Measurements from ENCODE around the gene SMARCC1.
"Not testable (repeated sequence)": the region's sequence is repeated elsewhere in the genome, so short reads cannot be mapped to it uniquely, and the experiment has no call there.

SMARCC1 gene

GRCh38 chr3:47766186-47766585 is 15.5 kb downstream of the SMARCC1 start:
- no peak for DNase-seq

DNA sequence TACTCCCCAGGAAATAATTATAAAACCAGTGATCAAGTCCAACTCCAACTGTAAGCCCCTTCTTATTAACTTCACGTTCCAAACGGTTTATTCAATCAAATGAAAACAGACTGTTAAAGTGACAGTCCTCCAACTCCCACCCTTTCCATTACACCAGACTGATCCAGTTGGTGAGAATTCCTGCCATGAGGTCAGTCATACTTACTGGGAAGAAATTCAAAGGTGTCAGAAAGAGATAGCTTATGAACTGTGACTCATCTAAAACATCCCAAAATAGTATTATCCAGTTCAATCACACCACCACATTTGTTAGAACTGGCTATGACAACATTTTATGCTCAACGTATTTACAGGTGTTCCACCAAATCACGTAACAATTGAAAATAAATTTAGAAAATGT is 19.5 kb downstream of the SMARCC1 start:
- no peak for DNase-seq

GRCh38 chr3:47761046-47761445 is 20.6 kb downstream of the SMARCC1 start:
- no peak for DNase-seq

- not testable (repeated sequence) for DNase-seq
Observed at GRCh38 chr3:47760207-47760606, 21.5 kb downstream of the SMARCC1 start.

DNA sequence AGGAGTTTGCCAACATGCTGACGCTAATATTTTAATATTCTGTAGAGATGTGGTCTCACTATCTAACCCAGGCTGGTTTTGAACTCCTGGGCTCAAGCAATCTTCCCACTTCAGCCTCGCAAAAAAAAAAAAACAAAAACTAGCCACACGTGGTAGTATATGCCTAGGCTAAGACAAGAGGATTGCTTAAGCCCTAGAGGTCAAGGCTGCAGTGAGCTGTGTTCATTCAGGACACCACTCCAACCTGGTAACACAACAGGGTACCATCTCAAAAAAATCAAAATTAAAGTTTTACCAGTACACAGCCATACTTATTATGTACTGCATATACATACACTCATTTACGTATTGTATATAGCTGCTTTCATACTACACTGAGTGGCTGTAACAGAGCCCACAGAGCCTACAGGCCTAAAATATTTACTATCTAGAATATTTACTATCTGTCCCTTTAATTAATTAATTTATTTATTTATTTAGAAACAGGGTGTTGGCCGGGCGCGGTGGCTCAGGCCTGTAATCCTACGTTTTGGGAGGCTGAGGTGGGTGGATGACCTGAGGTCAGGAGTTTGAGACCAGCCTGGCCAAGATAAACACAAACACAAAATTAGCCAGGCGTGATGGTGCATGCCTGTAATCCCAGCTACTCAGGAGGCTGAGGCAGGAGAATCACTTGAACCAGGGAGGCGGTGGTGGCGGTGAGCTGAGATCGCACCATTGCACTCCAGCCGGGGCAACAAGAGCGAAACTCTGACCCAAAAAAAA is 23.2 kb downstream of the SMARCC1 start:
- no peak for DNase-seq

DNA sequence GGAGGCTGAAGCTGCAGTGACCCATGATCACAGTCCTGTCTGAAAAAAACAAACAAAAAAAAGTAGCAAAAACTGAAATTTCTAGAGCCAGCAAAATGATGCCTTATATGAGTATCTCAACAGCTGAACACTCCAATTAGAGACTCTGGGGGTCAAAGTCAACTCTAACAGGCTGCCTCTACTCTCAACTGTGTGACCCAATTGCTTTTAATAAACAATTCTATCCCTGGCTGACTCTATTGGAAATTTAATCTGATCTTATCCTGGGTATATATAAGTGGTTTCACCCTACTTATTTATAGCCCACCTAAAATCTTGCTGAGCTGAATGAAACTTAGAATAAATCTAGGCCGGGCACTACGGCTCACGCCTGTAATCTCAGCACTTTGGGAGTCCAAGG is 29.0 kb downstream of the SMARCC1 start:
- DNase-seq: no peak

GRCh38 chr3:47750811-47751354 is 30.8 kb downstream of the SMARCC1 start:
- DNase-seq: not testable (repeated sequence)

DNA sequence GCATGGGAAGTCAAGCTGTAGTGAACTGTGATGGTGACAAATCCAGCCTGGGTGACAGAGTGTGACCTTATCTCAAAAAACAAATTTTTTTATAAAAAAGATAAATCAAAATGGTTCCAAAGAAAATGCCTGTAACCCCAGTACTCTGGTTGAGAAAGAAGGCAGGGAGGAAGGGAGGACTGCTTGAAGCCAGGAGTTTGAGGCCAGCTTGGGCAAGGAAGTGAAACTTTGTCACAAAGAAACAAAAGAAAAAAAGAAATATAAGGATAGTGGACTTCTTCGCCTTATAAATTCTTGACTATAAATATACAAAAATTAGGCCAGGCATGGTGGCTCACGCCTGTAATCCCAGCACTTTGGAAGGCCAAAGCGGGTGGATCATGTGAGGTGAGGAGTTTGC is 34.1 kb downstream of the SMARCC1 start:
- no peak for DNase-seq

- no peak for DNase-seq
Observed at GRCh38 chr3:47746264-47746663, 35.4 kb downstream of the SMARCC1 start.

GRCh38 chr3:47743855-47744254 is 37.8 kb downstream of the SMARCC1 start:
- no peak for DNase-seq

- DNase-seq: not testable (repeated sequence)
Observed at GRCh38 chr3:47743352-47743751, 38.3 kb downstream of the SMARCC1 start.

- no peak for DNase-seq
Observed at GRCh38 chr3:47741925-47742324, 39.8 kb downstream of the SMARCC1 start.

- no peak for DNase-seq
Observed at GRCh38 chr3:47732143-47732542, 49.5 kb downstream of the SMARCC1 start.

DNA sequence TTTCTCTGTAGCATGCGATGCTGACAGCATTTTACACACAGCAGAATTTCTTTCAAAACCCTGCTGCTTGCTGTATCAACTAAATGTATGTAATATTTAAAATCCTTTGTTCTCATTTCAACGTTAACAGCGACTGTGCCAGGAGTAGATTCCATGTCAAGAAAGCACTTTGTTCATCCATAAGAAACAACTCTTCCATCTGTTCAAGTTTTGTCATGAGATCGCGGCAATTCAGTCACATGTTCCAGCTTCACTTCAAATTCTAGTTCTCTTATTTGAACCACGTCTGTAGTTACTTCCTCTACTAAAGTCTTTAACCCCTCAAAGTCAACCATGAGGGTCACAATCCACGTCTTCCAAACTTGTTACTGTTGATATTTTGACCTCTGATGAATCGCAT is 50.6 kb downstream of the SMARCC1 start:
- no peak for DNase-seq

DNA sequence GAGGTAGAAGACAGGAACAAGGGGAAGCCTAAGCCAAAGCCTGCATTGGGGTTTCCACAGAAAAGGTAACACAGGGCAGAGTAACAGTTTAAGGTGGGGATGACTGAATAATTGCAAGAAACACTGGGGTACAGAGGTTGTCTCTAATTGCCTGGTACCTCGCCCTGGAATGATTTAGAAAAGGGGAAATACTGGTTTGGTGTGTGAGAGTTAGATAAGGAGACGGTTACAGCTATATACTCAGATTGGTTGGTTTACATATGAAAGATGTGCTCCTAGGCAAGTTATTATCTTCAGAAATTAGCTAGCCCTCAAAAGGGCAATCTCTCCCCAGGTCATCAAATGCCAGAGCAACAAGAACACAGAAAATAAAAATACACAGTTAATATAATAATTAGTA is 58.8 kb downstream of the SMARCC1 start:
- no peak for DNase-seq

DNA sequence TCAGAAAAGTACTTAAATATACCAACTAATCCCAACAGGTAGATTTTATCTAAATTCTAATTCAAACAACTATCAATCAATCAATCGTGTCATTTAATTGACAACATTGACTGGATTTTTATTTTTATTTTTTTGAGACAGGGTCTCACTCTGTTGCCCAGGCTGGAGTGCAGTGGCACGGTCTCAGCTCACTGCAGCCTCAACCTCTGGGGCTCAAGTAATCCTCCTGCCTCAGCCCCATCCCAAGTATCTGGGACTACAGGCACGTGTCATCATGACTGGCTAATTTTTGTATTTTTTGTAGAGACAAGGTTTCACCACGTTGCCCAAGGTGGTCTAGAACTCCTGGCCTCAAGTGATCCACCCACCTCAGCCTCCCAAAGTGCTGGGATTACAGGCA is 64.2 kb downstream of the SMARCC1 start:
- not testable (repeated sequence) for DNase-seq

- no peak for DNase-seq
Observed at GRCh38 chr3:47716656-47717055, 65.0 kb downstream of the SMARCC1 start.

GRCh38 chr3:47715928-47716327 is 65.8 kb downstream of the SMARCC1 start:
- DNase-seq: no peak

- no peak for DNase-seq
Observed at GRCh38 chr3:47714606-47715005, 67.1 kb downstream of the SMARCC1 start.

DNA sequence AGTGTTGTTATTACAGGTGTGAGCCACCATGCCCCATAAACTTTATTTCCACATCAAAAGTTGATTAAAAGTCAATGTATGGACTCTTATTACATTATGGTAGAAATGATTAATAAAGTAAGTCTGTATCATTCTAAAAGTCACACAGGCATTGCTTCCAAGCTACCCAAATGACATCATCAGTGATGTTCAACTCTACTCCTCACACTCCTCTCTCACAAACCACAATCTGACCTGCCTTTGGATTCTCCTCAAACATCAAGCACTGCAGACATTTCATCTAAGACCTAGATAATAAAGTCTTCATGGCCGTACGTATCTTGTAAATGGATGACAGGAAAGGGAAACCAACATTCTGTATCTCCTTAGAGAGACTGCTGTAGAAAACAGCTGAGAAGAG is 68.0 kb downstream of the SMARCC1 start:
- peak; percentile 10 for DNase-seq

DNA sequence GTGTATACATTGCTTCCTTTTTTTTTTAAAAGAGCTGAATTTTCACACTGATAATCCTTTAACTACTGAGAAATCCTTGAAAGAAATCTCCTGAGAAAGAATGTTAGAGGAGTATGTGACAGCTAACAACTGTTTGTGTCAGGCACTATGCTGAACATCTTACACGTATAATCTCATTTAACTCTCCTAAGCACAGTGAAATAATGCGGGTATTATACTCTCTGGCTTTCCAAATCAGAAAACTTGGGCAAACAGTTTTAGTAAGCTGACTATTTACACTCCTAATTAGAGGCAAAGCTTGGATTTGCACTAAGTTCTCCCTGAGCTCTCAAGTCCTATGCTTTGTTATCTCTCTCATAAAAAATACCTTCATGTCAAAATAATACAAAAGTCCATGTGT is 69.3 kb downstream of the SMARCC1 start:
- no peak for DNase-seq

DNA sequence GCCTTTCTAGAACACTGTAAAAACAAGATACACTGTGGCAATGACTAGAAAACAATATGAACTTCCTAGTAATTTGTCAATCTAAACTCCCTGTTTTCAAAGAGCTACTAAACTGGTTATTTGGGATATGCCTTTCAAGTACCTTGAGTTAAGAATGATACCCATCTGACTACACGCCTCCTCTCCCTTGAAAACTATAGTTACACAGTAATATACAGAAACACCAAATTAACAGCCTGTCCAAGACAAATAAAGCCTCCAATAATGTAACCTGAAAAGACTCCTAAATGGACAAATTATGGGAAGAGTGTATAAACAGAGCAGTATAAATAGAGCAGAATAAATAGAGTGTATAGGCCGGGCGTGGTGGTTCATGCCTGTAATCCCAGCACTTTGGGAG is 70.1 kb downstream of the SMARCC1 start:
- no peak for DNase-seq

- DNase-seq: no peak
Observed at GRCh38 chr3:47705391-47705790, 76.3 kb downstream of the SMARCC1 start.

DNA sequence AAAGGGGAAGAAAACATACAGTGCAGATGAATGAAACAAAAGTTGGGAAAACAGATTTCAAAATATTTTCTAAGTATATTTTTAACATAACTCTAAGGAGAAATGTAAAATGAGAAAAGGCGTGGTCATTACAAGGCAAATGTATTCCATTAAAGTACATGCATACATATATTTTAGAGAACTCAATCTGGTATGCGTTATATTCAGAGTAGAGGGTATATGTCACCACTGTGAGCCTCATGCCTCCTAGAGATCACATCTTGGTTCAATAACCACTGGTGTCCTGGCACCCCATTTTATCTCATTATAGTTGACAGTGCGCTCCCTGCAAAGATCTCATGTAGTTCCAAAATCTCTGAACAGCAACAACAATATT is 77.5 kb downstream of the SMARCC1 start:
- DNase-seq: no peak

GRCh38 chr3:47701388-47701787 is 80.3 kb downstream of the SMARCC1 start:
- DNase-seq: no peak

Measured in activated CD4-positive, alpha-beta T cell treated with anti-CD3 and anti-CD28 coated beads, Interleukin-10, Interleukin-2, amounts not matched to agents 100 ng/mL and 50 ng/mL, durations not matched to agents 16 hours and 8 hours (primary cell).